Muscle layer of colon (tissue), 2 donors: ENCODE results near the gene FBLN5.
A peak's percentile ranks its signal among the peaks of the same experiment; 100 is the strongest.

Source experiments
- H3K27ac ChIP-seq: one replicate; pipeline ENCODE4 v1.7.0; 2013; ENCODE audit warnings: low read depth, mild to moderate bottlenecking, low read length, moderate library complexity
- H3K27me3 ChIP-seq, 2 donors: one replicate each; pipeline ENCODE4 v1.7.0; 2013; ENCODE audit warnings: low read length in 2 of 2, mild to moderate bottlenecking in 2 of 2; ENCODE audit not compliant: insufficient read depth in 2 of 2, control insufficient read depth in 1 of 2
- H3K36me3 ChIP-seq: one replicate; pipeline ENCODE4 v1.7.0; 2013; ENCODE audit warnings: mild to moderate bottlenecking, low read length; ENCODE audit not compliant: insufficient read depth
- H3K4me1 ChIP-seq: one replicate; pipeline ENCODE4 v1.7.0; 2013; ENCODE audit warnings: mild to moderate bottlenecking, low read length; ENCODE audit not compliant: insufficient read depth
- H3K4me3 ChIP-seq, 2 donors: one replicate each; pipeline ENCODE4 v1.7.0; 2013; ENCODE audit warnings: low read length in 2 of 2, low read depth in 1 of 2, mild to moderate bottlenecking in 1 of 2, moderate library complexity in 1 of 2
- H3K9ac ChIP-seq: one replicate; pipeline ENCODE4 v1.7.0; 2013; ENCODE audit warnings: low read length
- H3K9me3 ChIP-seq: one replicate; pipeline ENCODE4 v1.7.0; 2013; ENCODE audit warnings: mild to moderate bottlenecking, low read length
- donor health status: abdominal sarcoma.
- donor health status: Adenocarcinoma of cecum.

FBLN5 gene, protein sequence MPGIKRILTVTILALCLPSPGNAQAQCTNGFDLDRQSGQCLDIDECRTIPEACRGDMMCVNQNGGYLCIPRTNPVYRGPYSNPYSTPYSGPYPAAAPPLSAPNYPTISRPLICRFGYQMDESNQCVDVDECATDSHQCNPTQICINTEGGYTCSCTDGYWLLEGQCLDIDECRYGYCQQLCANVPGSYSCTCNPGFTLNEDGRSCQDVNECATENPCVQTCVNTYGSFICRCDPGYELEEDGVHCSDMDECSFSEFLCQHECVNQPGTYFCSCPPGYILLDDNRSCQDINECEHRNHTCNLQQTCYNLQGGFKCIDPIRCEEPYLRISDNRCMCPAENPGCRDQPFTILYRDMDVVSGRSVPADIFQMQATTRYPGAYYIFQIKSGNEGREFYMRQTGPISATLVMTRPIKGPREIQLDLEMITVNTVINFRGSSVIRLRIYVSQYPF

DNA sequence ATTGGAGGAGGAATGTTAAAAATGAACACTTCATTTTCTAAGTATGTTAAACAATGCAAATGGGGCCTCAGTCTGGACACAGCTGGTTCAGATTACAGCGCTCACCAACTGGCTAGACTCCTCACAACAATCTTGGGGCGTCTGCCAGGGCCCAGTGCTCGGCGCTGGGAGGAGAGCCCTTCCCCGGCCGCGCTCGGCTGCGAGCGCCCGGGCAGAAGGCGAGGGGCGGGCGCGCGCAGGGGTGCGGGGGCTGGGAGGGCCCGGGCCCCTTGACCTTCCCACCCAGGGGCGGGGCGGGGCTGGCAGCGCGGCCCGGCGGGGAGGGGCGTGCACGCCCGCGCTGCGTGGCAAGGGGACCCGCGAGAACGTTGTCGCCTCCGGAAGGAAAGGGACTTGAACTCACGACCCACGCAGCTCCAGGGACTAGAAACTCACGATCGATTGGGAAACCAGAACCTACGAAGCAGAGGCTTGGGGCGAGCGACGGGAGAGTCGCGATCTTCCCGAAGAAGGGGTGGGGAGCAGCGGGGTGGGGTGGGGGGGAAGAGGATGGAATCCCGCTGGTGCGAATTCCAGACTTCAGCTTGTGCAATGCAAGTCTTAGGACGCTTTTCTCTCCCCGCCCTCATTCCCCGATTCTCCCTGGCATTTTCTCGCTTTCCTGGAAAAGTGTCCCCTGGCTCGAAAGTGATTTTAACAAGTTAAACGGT lies at the start of gene FBLN5:
Gene FBLN5, minus strand, starts transcription at position 220 of the 710 bp plus-strand sequence. CDS start 465 bp downstream, outside the sequence.
- H3K27me3 ChIP-seq = no peaks in the 10 kb centered on the region
- peak within 1 kb of the TSS; percentile 71 to 73 for H3K4me3 ChIP-seq
- H3K9me3 ChIP-seq = no peaks in the 10 kb centered on the region
- peaks cover 10% of the 10 kb centered on the region for H3K4me1 ChIP-seq
- peak within 1 kb of the TSS; percentile 47 for H3K9ac ChIP-seq
- H3K27ac ChIP-seq = peak within 1 kb of the TSS; percentile 57
- no peaks in the 10 kb centered on the region for H3K36me3 ChIP-seq

DNA sequence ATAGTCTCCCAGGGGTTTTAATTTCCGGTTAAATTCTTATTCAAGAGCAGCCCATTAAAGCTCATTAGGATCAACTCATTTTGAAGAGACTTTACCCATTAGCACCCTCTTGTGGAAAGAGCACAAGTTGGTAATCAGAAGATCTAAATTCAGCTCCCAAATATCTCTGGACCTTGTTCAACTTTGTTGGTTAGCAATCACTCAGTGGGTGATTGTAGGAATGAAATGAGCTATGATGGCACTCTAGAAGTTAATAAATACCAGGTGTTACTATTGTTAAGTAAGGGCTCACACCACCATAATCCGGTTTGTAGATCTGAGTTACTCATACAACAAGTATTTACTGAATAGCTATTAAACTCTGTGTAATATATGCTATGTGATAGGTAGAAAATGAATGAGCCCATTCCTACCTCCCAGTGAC lies 49.5 kb upstream of the FBLN5 start:
- H3K9ac ChIP-seq = no peak overlapping the region
- peaks cover 15% of the 10 kb centered on the region for H3K36me3 ChIP-seq
- no peaks in the 10 kb centered on the region for H3K9me3 ChIP-seq
- no peak overlapping the region for H3K27ac ChIP-seq
- H3K27me3 ChIP-seq = no peaks in the 10 kb centered on the region
- peaks cover 4% of the 10 kb centered on the region for H3K4me1 ChIP-seq
- H3K4me3 ChIP-seq = no peak overlapping the region

DNA sequence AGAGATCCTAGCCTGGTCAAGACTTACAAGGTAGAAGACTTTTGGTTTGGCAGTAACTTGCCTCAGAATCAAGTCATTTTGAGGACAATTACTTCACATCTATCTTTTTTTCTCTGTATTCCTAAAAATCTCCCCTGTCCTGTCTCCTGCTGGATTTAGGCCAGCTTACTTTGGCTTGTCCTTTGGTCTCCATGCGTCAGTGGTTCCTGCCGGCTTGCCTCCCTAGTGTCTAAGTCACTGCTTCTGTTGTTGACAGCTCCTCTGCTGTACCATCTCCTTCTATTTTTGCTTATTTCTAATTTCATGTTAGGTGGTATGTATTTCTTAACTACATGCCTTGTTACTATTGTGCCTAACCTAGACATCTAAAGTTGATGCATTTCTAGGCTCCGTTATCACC lies 39.7 kb upstream of the FBLN5 start:
- peaks cover 24% of the 10 kb centered on the region for H3K36me3 ChIP-seq
- no peak overlapping the region for H3K4me3 ChIP-seq
- H3K27me3 ChIP-seq = no peaks in the 10 kb centered on the region
- H3K4me1 ChIP-seq = peaks cover 17% of the 10 kb centered on the region
- no peak overlapping the region for H3K27ac ChIP-seq
- no peak overlapping the region for H3K9ac ChIP-seq
- H3K9me3 ChIP-seq = no peaks in the 10 kb centered on the region

GRCh38 chr14:91985521-91986255 lies 38.2 kb upstream of the FBLN5 start:
- no peaks in the 10 kb centered on the region for H3K9me3 ChIP-seq
- H3K36me3 ChIP-seq = peaks cover 16% of the 10 kb centered on the region
- no peaks in the 10 kb centered on the region for H3K27me3 ChIP-seq
- no peak overlapping the region for H3K4me3 ChIP-seq
- no peak overlapping the region for H3K27ac ChIP-seq
- H3K4me1 ChIP-seq = peaks cover 17% of the 10 kb centered on the region
- H3K9ac ChIP-seq = no peak overlapping the region

DNA sequence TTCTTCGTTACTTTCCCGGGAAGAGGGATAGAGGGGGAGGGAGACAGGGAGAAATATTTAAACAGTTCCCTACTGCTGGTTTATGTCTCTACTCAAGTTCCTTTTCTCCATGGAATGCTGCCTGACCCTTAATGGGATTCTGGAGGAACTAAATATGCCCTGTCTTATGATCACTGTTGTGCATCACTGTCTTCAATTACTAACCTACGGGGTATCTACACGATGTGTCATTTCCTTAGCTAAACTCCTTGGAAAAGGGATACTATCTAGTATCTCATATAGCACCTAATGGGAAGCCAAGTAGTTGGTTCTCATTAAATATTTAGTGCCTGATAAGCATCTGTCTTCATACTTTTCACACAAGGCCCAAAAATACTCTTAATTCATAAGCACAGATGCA lies 37.5 kb upstream of the FBLN5 start:
- Histone ChIP-seq H3K4me3 (no peak overlapping the region), H3K36me3 (peaks cover 13% of the 10 kb centered on the region), H3K27ac (no peak overlapping the region)

GRCh38 chr14:91983588-91983987 lies 36.1 kb upstream of the FBLN5 start:
- no peaks in the 10 kb centered on the region for H3K27me3 ChIP-seq
- H3K4me3 ChIP-seq = no peak overlapping the region
- peaks cover 13% of the 10 kb centered on the region for H3K36me3 ChIP-seq
- H3K9me3 ChIP-seq = no peaks in the 10 kb centered on the region
- peaks cover 17% of the 10 kb centered on the region for H3K4me1 ChIP-seq
- H3K9ac ChIP-seq = no peak overlapping the region
- no peak overlapping the region for H3K27ac ChIP-seq

More for the DNA sequence above, 37.5 kb upstream of the FBLN5 start:
- H3K4me1 ChIP-seq = peaks cover 17% of the 10 kb centered on the region
- H3K9me3 ChIP-seq = no peaks in the 10 kb centered on the region
- no peak overlapping the region for H3K9ac ChIP-seq
- no peaks in the 10 kb centered on the region for H3K27me3 ChIP-seq

DNA sequence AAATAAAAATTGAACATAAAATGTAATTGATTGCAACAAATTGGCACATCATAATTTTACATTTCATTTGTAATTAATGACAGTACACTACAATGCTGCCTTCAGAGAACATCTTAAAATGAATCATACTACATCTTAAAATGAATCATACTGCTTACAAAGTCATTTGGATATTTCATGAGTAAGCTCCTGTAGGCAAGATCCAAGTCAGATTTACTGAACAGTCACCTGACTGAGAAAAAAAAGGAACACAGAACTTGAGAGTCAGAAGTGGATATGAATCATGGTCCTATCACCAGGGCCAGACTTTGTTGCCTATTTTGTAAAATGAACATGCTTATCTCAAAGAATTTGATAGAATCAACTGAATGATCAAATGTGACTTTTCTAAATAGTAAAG lies 32.7 kb upstream of the FBLN5 start:
- Histone ChIP-seq H3K27ac (no peak overlapping the region), H3K27me3 (no peaks in the 10 kb centered on the region), H3K4me3 (no peak overlapping the region), H3K9ac (no peak overlapping the region), H3K9me3 (no peaks in the 10 kb centered on the region), H3K36me3 (no peaks in the 10 kb centered on the region), H3K4me1 (peaks cover 7% of the 10 kb centered on the region)

DNA sequence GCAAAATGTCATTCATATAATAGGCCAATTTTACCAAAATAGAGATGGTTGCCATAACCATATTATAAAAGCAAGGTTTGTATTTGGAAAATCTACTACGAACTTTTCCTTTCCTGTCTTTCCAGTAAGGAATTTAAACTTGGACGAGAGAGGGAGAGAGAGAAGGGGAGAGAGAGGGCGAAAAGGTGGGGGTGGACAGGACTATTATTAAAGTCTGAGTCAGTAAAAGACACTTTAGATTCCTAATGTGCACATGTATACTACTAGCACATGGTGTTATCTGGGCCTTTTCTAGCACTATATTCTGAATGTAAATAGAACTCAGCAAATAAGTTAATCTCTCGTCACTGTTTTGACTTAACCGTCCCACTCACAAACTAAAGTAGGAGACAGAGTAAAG lies 30.4 kb upstream of the FBLN5 start:
- H3K27ac ChIP-seq = no peak overlapping the region
- no peak overlapping the region for H3K4me3 ChIP-seq
- H3K36me3 ChIP-seq = peaks cover 10% of the 10 kb centered on the region
- H3K4me1 ChIP-seq = no peaks in the 10 kb centered on the region
- H3K9ac ChIP-seq = no peak overlapping the region
- H3K9me3 ChIP-seq = no peaks in the 10 kb centered on the region
- no peaks in the 10 kb centered on the region for H3K27me3 ChIP-seq

DNA sequence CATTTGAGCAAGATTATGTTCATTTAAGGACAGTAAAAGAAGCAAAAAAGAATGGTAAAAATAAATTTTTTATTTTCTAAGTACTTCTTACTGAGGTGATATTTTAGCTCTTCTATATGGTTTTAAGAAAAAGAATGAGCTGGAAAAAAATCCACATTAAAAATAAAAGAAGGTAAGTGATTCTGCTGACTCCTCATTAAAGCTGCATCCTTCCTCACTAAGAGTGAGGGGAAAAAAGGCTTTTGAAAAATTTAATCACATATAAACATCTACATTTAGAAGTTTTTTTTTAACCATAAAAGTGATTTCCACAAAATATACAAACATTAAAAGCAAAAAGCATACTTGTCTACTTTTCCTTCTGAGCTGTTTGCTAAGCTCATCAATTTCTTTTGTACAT lies 28.3 kb upstream of the FBLN5 start:
- no peaks in the 10 kb centered on the region for H3K27me3 ChIP-seq
- no peak overlapping the region for H3K4me3 ChIP-seq
- H3K4me1 ChIP-seq = no peaks in the 10 kb centered on the region
- no peaks in the 10 kb centered on the region for H3K9me3 ChIP-seq
- H3K36me3 ChIP-seq = peaks cover 10% of the 10 kb centered on the region
- no peak overlapping the region for H3K27ac ChIP-seq
- no peak overlapping the region for H3K9ac ChIP-seq

GRCh38 chr14:91971188-91971778 lies 23.8 kb upstream of the FBLN5 start:
- Histone ChIP-seq H3K4me3 (no peak overlapping the region), H3K27ac (no peak overlapping the region), H3K4me1 (no peaks in the 10 kb centered on the region), H3K27me3 (no peaks in the 10 kb centered on the region), H3K36me3 (peaks cover 20% of the 10 kb centered on the region), H3K9ac (no peak overlapping the region), H3K9me3 (no peaks in the 10 kb centered on the region)

- no peaks in the 10 kb centered on the region for H3K4me1 ChIP-seq
- H3K27me3 ChIP-seq = no peaks in the 10 kb centered on the region
- no peak overlapping the region for H3K9ac ChIP-seq
- H3K4me3 ChIP-seq = no peak overlapping the region
- no peaks in the 10 kb centered on the region for H3K9me3 ChIP-seq
- H3K27ac ChIP-seq = no peak overlapping the region
- H3K36me3 ChIP-seq = peaks cover 10% of the 10 kb centered on the region
Measured at GRCh38 chr14:91968280-91968679, 20.8 kb upstream of the FBLN5 start.
